ENCODE measurements around the gene MICOS13. TPM values are rescaled to one million over a fixed set of nuclear protein-coding genes. Genes with fewer than 3 reads are reported as not detected.
A peak's percentile ranks its signal among the peaks of the same experiment; 100 is the strongest.

MICOS13 gene
- total RNA-seq, 2 donors from 2014 or later, result 29.5 to 38.7 TPM

GRCh38 chr19:5646703-5647102 is 33.6 kb downstream of the MICOS13 start:
- H3K36me3 Mint-ChIP-seq (ENCODE audit: low read depth), result peaks cover 96% of the 10 kb centered on the region

DNA sequence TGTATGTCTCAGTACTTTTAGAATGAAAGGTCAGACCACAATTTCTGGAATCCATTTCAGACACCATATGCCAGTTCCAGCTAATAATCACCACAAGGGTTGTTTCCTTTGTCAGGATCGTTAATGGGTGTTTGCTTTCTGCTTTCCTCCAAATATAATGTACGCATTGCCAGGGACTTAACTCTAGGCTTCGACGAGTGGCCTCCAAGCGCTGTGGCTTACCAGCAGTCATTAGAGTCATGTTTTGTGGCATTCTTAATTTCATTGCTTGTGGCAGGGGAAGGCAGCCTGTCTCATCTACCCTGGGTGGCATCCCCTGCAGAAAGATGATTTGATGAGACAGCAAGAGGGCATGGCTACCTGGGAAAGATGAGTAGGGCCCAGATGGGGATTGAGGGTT is 34.9 kb downstream of the MICOS13 start:
- Mint-ChIP-seq H3K4me3 (no peak overlapping the region), H3K27ac (no peak overlapping the region), H3K27me3 (no peaks in the 10 kb centered on the region), H3K4me1 (peaks cover 4% of the 10 kb centered on the region), H3K9me3 (no peaks in the 10 kb centered on the region), H3K36me3 (ENCODE audit: low read depth) (peaks cover 96% of the 10 kb centered on the region)
- ATAC-seq (replicated peaks), result no peak

More at GRCh38 chr19:5646703-5647102, 33.6 kb downstream of the MICOS13 start:
- no peak for ATAC-seq (replicated peaks)
- no peaks in the 10 kb centered on the region for H3K9me3 Mint-ChIP-seq
- no peak overlapping the region for H3K4me3 Mint-ChIP-seq
- H3K27ac Mint-ChIP-seq, result peak overlapping the region; percentile 5
- H3K4me1 Mint-ChIP-seq, result peaks cover 4% of the 10 kb centered on the region
- no peaks in the 10 kb centered on the region for H3K27me3 Mint-ChIP-seq

DNA sequence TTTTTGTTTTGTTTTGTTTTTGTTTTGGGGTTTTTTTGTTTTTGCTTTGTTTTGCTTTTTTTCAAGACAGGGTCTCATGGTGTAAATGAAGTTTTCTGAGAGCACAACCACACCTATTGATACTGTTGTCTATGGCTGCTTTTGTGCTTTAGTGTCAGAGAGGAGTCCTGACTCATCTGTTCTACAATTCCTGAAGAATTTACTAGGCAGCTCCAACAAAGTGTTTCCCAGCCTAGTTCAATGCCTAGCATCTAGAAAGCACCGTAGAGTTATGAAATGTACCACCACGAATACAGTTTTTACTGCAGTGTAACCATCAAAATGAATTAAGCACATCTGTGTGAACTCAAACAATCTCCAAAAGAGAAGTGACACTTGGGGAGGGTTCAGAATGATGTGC is 36.3 kb downstream of the MICOS13 start:
- ATAC-seq (replicated peaks), result no peak
- H3K4me1 Mint-ChIP-seq, result peaks cover 4% of the 10 kb centered on the region
- no peak overlapping the region for H3K4me3 Mint-ChIP-seq
- H3K36me3 Mint-ChIP-seq (ENCODE audit: low read depth), result peaks cover 97% of the 10 kb centered on the region
- H3K27ac Mint-ChIP-seq, result no peak overlapping the region
- H3K27me3 Mint-ChIP-seq, result no peaks in the 10 kb centered on the region
- no peaks in the 10 kb centered on the region for H3K9me3 Mint-ChIP-seq

DNA sequence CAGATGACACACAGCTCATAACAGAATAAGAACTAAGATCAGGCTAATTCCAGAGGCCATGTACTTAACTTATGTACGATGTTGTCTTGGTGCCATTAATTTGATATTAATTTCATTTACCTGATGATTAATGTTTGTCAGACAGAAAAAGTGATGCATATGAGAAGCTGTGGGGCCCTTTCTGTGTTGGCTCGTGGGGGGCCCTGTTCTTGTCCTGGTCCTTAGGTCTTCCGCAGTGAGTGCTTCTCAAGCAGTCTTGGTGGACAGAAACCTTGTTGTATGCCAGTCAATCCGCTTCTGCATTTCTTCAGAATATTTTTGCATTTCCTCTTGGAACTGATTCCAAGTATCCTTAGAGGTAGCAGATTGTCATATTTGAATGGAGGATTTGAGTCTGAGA is 37.3 kb downstream of the MICOS13 start:
- Mint-ChIP-seq H3K4me1 (peaks cover 4% of the 10 kb centered on the region), H3K27ac (no peak overlapping the region), H3K4me3 (no peak overlapping the region), H3K27me3 (no peaks in the 10 kb centered on the region), H3K9me3 (no peaks in the 10 kb centered on the region), H3K36me3 (ENCODE audit: low read depth) (peaks cover 99% of the 10 kb centered on the region)
- no peak for ATAC-seq (replicated peaks)

DNA sequence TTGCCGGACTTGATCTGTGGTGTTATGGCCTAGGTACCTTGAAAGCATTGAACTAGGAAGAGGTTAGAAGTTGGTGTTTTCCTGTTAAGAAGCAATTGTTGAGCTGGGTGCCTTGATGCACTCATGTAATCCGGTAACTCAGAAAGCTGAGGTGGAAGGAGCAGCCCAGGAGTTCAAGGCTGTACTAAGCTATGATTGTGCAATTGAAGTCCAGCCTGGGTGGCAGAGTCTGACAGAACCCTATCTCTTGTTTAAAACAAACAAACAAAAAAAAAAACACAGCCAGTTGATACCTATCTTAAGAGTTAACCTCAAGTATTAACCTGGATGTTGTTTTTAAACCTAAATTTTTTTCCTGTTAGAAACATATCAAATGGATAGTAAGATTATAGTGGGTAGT is 38.1 kb downstream of the MICOS13 start:
- Mint-ChIP-seq H3K9me3 (no peaks in the 10 kb centered on the region), H3K4me1 (peaks cover 4% of the 10 kb centered on the region), H3K36me3 (ENCODE audit: low read depth) (peaks cover 99% of the 10 kb centered on the region), H3K4me3 (no peak overlapping the region), H3K27ac (no peak overlapping the region), H3K27me3 (no peaks in the 10 kb centered on the region)
- no peak for ATAC-seq (replicated peaks)

DNA sequence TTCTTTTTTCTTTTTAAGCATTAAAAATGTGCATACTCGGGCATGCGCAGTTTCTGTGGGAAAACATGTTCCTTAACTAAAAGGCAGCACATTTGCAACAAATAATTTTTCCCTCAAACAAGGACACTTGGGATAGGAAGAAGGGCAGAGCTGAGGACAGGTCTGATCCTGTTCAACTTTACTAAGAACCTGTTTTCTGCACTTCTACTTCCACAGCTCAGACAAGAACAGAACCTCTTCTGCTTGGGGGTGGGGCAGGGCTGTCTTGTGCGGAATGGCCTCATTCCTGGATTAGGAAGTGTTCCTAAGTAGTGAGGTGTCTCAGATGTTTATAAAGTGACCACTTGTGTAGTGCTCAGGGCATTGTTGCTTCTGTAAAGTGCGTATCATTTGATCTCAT is 39.1 kb downstream of the MICOS13 start:
- Mint-ChIP-seq H3K9me3 (no peaks in the 10 kb centered on the region), H3K27me3 (no peaks in the 10 kb centered on the region), H3K4me3 (no peak overlapping the region), H3K36me3 (ENCODE audit: low read depth) (peaks cover 96% of the 10 kb centered on the region), H3K4me1 (peaks cover 4% of the 10 kb centered on the region), H3K27ac (peak overlapping the region; percentile 21)
- ATAC-seq (replicated peaks), result no peak

- H3K27ac Mint-ChIP-seq, result no peak overlapping the region
- no peak overlapping the region for H3K4me3 Mint-ChIP-seq
- no peak for ATAC-seq (replicated peaks)
- H3K4me1 Mint-ChIP-seq, result peaks cover 11% of the 10 kb centered on the region
- H3K9me3 Mint-ChIP-seq, result no peaks in the 10 kb centered on the region
- H3K36me3 Mint-ChIP-seq (ENCODE audit: low read depth), result peaks cover 92% of the 10 kb centered on the region
- no peaks in the 10 kb centered on the region for H3K27me3 Mint-ChIP-seq
Measured at GRCh38 chr19:5637971-5638370, 42.3 kb downstream of the MICOS13 start.

DNA sequence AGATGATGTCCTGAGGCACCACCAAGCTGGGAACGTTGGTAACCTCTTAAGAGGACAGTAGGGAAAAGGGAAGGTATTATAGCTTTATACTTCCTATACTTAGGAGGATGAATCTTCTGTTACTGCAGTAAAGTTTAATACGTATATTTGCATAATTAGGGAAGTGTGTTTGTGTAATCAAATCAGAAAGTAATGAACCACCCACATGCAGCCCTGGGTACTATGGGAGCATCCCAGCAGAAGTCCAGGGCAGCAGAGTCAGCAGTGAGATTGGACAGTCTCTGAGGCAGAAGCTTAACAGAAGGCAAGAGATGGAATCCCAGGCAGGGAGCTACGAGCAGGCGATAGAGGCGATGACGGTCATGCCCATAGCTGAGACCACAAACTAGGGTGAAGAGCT is 44.9 kb downstream of the MICOS13 start:
- Mint-ChIP-seq H3K27me3 (no peaks in the 10 kb centered on the region), H3K9me3 (no peaks in the 10 kb centered on the region), H3K36me3 (ENCODE audit: low read depth) (peaks cover 92% of the 10 kb centered on the region), H3K27ac (peak overlapping the region; percentile 42), H3K4me1 (peaks cover 24% of the 10 kb centered on the region), H3K4me3 (no peak overlapping the region)
- no peak for ATAC-seq (replicated peaks)

DNA sequence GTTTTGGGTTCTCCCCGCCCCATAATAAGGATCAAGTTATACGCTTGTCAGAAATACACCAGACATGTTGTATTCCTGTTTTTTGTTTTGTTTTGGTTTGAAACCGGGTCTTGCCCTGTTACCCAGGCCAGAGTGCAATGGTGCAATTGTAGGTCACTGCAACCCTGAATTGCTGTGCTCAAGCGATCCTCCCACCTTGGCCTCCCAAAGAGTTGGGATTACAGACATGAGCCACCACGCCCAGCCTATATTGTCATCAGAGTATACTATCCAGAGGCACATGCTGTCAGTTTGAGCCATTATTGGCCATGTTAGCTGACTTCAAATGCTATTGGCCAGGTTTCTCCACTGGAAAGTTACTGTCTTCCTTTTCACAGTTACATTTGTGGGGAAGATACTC is 47.7 kb downstream of the MICOS13 start:
- Mint-ChIP-seq H3K27ac (no peak overlapping the region), H3K4me3 (peak overlapping the region; percentile 10), H3K27me3 (no peaks in the 10 kb centered on the region), H3K9me3 (no peaks in the 10 kb centered on the region), H3K36me3 (ENCODE audit: low read depth) (peaks cover 93% of the 10 kb centered on the region), H3K4me1 (peaks cover 33% of the 10 kb centered on the region)
- no peak for ATAC-seq (replicated peaks)

- peaks cover 93% of the 10 kb centered on the region for H3K36me3 Mint-ChIP-seq (ENCODE audit: low read depth)
- H3K27me3 Mint-ChIP-seq, result no peaks in the 10 kb centered on the region
- peak overlapping the region; percentile 10 for H3K4me3 Mint-ChIP-seq
- no peaks in the 10 kb centered on the region for H3K9me3 Mint-ChIP-seq
- H3K27ac Mint-ChIP-seq, result no peak overlapping the region
- no peak for ATAC-seq (replicated peaks)
- H3K4me1 Mint-ChIP-seq, result peaks cover 36% of the 10 kb centered on the region
Measured at GRCh38 chr19:5632241-5632612, 48.1 kb downstream of the MICOS13 start.

GRCh38 chr19:5631567-5632240 is 48.6 kb downstream of the MICOS13 start:
- H3K27me3 Mint-ChIP-seq, result no peaks in the 10 kb centered on the region
- H3K9me3 Mint-ChIP-seq, result no peaks in the 10 kb centered on the region
- H3K36me3 Mint-ChIP-seq (ENCODE audit: low read depth), result peaks cover 96% of the 10 kb centered on the region
- peaks cover 36% of the 10 kb centered on the region for H3K4me1 Mint-ChIP-seq
- H3K27ac Mint-ChIP-seq, result no peak overlapping the region
- ATAC-seq (replicated peaks), result no peak
- peak overlapping the region; percentile 10 for H3K4me3 Mint-ChIP-seq

- Mint-ChIP-seq H3K27ac (no peak overlapping the region), H3K36me3 (ENCODE audit: low read depth) (peaks cover 96% of the 10 kb centered on the region), H3K4me1 (peaks cover 48% of the 10 kb centered on the region), H3K27me3 (no peaks in the 10 kb centered on the region), H3K4me3 (peak overlapping the region; percentile 38), H3K9me3 (no peaks in the 10 kb centered on the region)
- ATAC-seq (replicated peaks), result no peak
Measured at GRCh38 chr19:5628919-5629481, 51.3 kb downstream of the MICOS13 start.

- Mint-ChIP-seq H3K27ac (no peak overlapping the region), H3K4me3 (peak overlapping the region; percentile 38)
- ATAC-seq (replicated peaks), result peak; percentile 38
Measured at GRCh38 chr19:5628461-5628860, 51.9 kb downstream of the MICOS13 start.

More at GRCh38 chr19:5628461-5628860, 51.9 kb downstream of the MICOS13 start:
- Mint-ChIP-seq H3K9me3 (no peaks in the 10 kb centered on the region), H3K4me1 (peaks cover 48% of the 10 kb centered on the region), H3K27me3 (no peaks in the 10 kb centered on the region), H3K36me3 (ENCODE audit: low read depth) (peaks cover 100% of the 10 kb centered on the region)

Measured in activated T-helper 17 cell treated with anti-CD3 and anti-CD28 coated beads, Interleukin-2, amount 50 U/mL, for 72 hours (primary cell).